DND-41 (cell line): ENCODE data around the gene ATG2A.
A peak's percentile ranks its signal among the peaks of the same experiment; 100 is the strongest.

ENCODE experiments used
- ATAC-seq: fragments of 200-7000 bp; cut with Tn5 transposase; 3 replicates; pipeline ENCODE4 v1.9.1; 2021; ENCODE audit warnings: low read depth; ENCODE audit not compliant: insufficient read depth
- DNase-seq: peaks from one replicate; pipeline ENCODE4 v3.0.0-alpha.2; 2020
- H2AFZ ChIP-seq: 2 replicates; pipeline ENCODE4 v1.6.0; 2012; ENCODE audit warnings: low read depth, low read length
- H3K27ac ChIP-seq: 2 replicates; pipeline ENCODE4 v1.5.1; 2012; ENCODE audit warnings: low read length, inconsistent platforms
- H3K27me3 ChIP-seq: fragments of 200-600 bp; sonication (generic); 2 replicates; pipeline ENCODE4 v1.6.0; 2012; ENCODE audit warnings: low read length, mild to moderate bottlenecking, inconsistent platforms; ENCODE audit not compliant: insufficient read depth, poor library complexity
- H3K36me3 ChIP-seq: 2 replicates; pipeline ENCODE4 v1.5.1; 2012; ENCODE audit warnings: low read length, inconsistent platforms; ENCODE audit not compliant: insufficient read depth
- H3K4me1 ChIP-seq: 2 replicates; pipeline ENCODE4 v1.5.1; 2012; ENCODE audit warnings: mild to moderate bottlenecking, low read length; ENCODE audit not compliant: insufficient read depth
- H3K4me2 ChIP-seq: 2 replicates; pipeline ENCODE4 v1.6.0; 2012; ENCODE audit warnings: mild to moderate bottlenecking, moderate library complexity, low read length, inconsistent platforms; ENCODE audit not compliant: insufficient read depth
- H3K4me3 ChIP-seq, 2 experiments: fragments of 200-600 bp in 1 of 2; shearing (Covaris generic) in 1 of 2; 2 replicates each; pipeline ENCODE4 v1.5.1; 2012 to 2016; ENCODE audit warnings: inconsistent platforms in 2 of 2, low read length in 2 of 2, mild to moderate bottlenecking in 2 of 2, low read depth in 1 of 2, moderate library complexity in 1 of 2
- H3K79me2 ChIP-seq: 2 replicates; pipeline ENCODE4 v1.6.0; 2012; ENCODE audit warnings: low read length, inconsistent platforms; ENCODE audit not compliant: insufficient read depth
- H3K9ac ChIP-seq: 2 replicates; pipeline ENCODE4 v1.6.0; 2012; ENCODE audit warnings: low read depth, mild to moderate bottlenecking, inconsistent platforms, low read length, moderate library complexity
- H3K9me3 ChIP-seq: 2 replicates; pipeline ENCODE4 v1.5.1; 2012; ENCODE audit warnings: low read length, moderate library complexity, mild to moderate bottlenecking, inconsistent platforms; ENCODE audit not compliant: insufficient read depth, severe bottlenecking
- H4K20me1 ChIP-seq: 2 replicates; pipeline ENCODE4 v1.6.0; 2012; ENCODE audit warnings: low read length; ENCODE audit not compliant: insufficient read depth
- CTCF ChIP-seq: IDR thresholded peaks from 2 replicates; pipeline ENCODE4 v1.5.1; 2012; ENCODE audit warnings: borderline replicate concordance, low read length, moderate library complexity, mild to moderate bottlenecking; ENCODE audit not compliant: poor library complexity, severe bottlenecking; ENCODE audit errors: extremely low read depth
- EZH2 ChIP-seq: IDR thresholded peaks from 3 replicates; pipeline ENCODE4 v1.6.1; 2012; ENCODE audit warnings: borderline replicate concordance, low read depth, mild to moderate bottlenecking, moderate library complexity, low read length, inconsistent platforms; ENCODE audit not compliant: severe bottlenecking

Gene ATG2A

DNA sequence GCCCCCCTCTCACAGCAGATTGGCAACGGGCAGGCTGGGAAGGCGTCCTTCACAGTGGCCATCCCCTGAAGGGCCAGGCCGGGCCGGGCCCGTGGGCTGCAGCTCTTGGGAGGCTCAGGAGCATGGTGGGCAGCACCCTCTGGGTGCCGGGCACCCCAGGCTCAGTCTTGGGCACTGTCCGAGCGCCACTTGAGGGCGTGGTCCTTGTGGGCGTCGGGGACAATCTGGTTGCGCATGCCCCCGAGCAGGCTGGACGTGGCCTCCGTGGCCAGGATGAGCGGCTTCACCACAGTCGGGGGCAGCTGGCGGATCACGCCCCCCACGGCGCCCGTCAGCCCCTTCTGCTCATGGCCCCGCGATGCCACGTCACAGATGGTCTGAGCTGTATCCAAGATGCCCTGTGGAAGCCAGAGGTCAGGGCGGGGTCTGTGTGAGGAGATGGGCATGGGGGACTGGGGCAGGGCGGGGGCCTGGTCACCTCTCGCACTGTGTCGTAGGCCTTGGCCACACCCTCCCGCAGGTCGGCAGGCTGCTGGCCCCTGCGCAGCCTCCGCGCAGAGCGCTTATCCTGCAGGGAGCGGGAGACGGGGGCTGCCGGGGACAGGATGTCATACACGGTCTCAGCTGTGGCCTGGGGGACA is 22.1 kb downstream of the ATG2A start:
- Histone ChIP-seq H3K79me2 (no peaks in the 10 kb centered on the region), H3K4me2 (no peak overlapping the region), H3K4me3 (no peak overlapping the region), H2AFZ (no peak overlapping the region), H3K9me3 (no peaks in the 10 kb centered on the region), H3K36me3 (peaks cover 33% of the 10 kb centered on the region), H3K27me3 (no peaks in the 10 kb centered on the region), H3K4me1 (no peaks in the 10 kb centered on the region), H4K20me1 (no peaks in the 10 kb centered on the region), H3K9ac (no peak overlapping the region), H3K27ac (no peak overlapping the region)
- TF ChIP-seq EZH2: no peak
- no peak for TF ChIP-seq CTCF
- no peak for DNase-seq
- no peak for ATAC-seq

- no peaks in the 10 kb centered on the region for H3K79me2 ChIP-seq
- TF ChIP-seq CTCF: peak; percentile 98
- TF ChIP-seq EZH2: no peak
- H3K4me3 ChIP-seq: no peak overlapping the region
- H3K27ac ChIP-seq: no peak overlapping the region
- no peak overlapping the region; the same call in 1 of the 2 replicates for H3K4me2 ChIP-seq
- DNase-seq: peak; percentile 89
- no peaks in the 10 kb centered on the region for H3K4me1 ChIP-seq
- H3K27me3 ChIP-seq: no peaks in the 10 kb centered on the region
- no peak overlapping the region for H3K9ac ChIP-seq
- peaks cover 29% of the 10 kb centered on the region for H3K36me3 ChIP-seq
- H4K20me1 ChIP-seq: no peaks in the 10 kb centered on the region
- H2AFZ ChIP-seq: no peak overlapping the region
- peak; percentile 98 for ATAC-seq
- no peaks in the 10 kb centered on the region for H3K9me3 ChIP-seq
Observed at GRCh38 chr11:64894070-64894811, 22.8 kb downstream of the ATG2A start.

GRCh38 chr11:64893194-64894069 is 23.6 kb downstream of the ATG2A start:
- H3K36me3 ChIP-seq: peaks cover 26% of the 10 kb centered on the region
- no peak overlapping the region for H3K4me3 ChIP-seq
- no peak overlapping the region for H3K27ac ChIP-seq
- ATAC-seq: no peak
- no peak overlapping the region; the same call in 1 of the 2 replicates for H3K4me2 ChIP-seq
- H3K9me3 ChIP-seq: no peaks in the 10 kb centered on the region
- no peaks in the 10 kb centered on the region for H3K27me3 ChIP-seq
- no peak overlapping the region for H3K9ac ChIP-seq
- TF ChIP-seq EZH2 (no peak), CTCF (no peak)
- H3K79me2 ChIP-seq: no peaks in the 10 kb centered on the region
- H4K20me1 ChIP-seq: no peaks in the 10 kb centered on the region
- H3K4me1 ChIP-seq: peaks cover under 1% of the 10 kb centered on the region; the same call in 1 of the 2 replicates
- no peak overlapping the region for H2AFZ ChIP-seq
- DNase-seq: no peak
